Activated T-helper 17 cell treated with anti-CD3 and anti-CD28 coated beads, Interleukin-2, amount 50 U/mL, for 72 hours (primary cell): ENCODE data around the gene DNAAF5. TPM values are rescaled to one million over a fixed set of nuclear protein-coding genes. Genes with fewer than 3 reads are reported as not detected.

ENCODE experiments used
- ATAC-seq: fragments of 150-1000 bp; cut with Tn5 transposase; replicated peaks from 2 replicates; pipeline ENCODE4 v1.10.0; 2021; ENCODE audit warnings: mild to moderate bottlenecking, moderate library complexity
- H3K27ac Mint-ChIP-seq: one replicate; pipeline ENCODE4 v1.8.0; 2022; ENCODE audit warnings: mixed read lengths
- H3K27me3 Mint-ChIP-seq: one replicate; pipeline ENCODE4 v1.8.0; 2022; ENCODE audit warnings: mixed read lengths
- H3K36me3 Mint-ChIP-seq: one replicate; pipeline ENCODE4 v1.8.0; 2022; ENCODE audit warnings: low read depth, mild to moderate bottlenecking, mixed read lengths
- H3K4me1 Mint-ChIP-seq: one replicate; pipeline ENCODE4 v1.8.0; 2022; ENCODE audit warnings: mixed read lengths
- H3K4me3 Mint-ChIP-seq: one replicate; pipeline ENCODE4 v1.8.0; 2022; ENCODE audit warnings: mild to moderate bottlenecking, mixed read lengths
- H3K9me3 Mint-ChIP-seq: one replicate; pipeline ENCODE4 v1.8.0; 2022; ENCODE audit warnings: mixed read lengths
- total RNA-seq, 2 donors: library from RNA; stranded (reverse); gene quantifications; one replicate each; pipeline ENCODE4 v1.2.3, GENCODE V29; 2022

DNAAF5 gene
- total RNA-seq, 2 donors from 2014 or later = 15.1 to 39.9 TPM

DNA sequence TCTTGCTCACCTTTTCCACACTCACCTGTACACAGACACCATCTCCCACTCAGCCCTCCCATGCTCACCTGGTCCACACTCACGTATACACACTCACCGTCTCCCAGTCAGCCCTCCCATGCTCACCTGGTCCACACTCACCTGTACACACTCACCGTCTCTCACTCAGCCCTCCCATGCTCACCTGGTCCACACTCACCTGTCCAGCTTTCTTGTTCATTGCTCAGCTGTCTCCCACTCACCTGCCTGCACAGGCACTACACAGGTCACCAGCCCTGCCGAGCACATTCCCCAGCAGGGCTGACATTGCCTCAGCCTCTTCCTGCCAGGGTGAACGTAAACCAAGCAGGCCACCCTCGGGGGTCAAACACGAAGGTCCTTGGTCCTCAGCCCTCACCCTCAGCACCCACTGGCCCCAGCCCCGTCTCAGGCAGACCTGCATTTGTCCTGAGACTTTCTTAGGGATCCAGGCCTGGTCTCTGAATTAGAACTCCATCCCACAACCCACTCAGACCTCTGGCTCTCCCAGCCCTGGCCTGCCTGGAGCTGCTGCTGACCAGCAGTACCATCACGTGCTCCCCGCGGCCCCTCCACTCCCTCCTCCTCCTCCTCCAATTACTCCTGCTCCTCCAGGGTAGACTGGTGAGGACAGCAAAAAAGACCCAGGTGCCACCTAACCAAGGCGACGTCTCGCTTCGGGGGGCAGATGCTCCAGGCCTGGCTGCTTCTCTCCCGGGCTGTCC lies 12.8 kb upstream of the DNAAF5 start:
- ATAC-seq = no peak
- no peak overlapping the region for H3K27ac Mint-ChIP-seq
- peaks cover 23% of the 10 kb centered on the region for H3K36me3 Mint-ChIP-seq
- peaks cover 9% of the 10 kb centered on the region for H3K27me3 Mint-ChIP-seq
- peaks cover 11% of the 10 kb centered on the region for H3K4me1 Mint-ChIP-seq
- peak overlapping the region; percentile 47 for H3K4me3 Mint-ChIP-seq
- no peaks in the 10 kb centered on the region for H3K9me3 Mint-ChIP-seq

DNA sequence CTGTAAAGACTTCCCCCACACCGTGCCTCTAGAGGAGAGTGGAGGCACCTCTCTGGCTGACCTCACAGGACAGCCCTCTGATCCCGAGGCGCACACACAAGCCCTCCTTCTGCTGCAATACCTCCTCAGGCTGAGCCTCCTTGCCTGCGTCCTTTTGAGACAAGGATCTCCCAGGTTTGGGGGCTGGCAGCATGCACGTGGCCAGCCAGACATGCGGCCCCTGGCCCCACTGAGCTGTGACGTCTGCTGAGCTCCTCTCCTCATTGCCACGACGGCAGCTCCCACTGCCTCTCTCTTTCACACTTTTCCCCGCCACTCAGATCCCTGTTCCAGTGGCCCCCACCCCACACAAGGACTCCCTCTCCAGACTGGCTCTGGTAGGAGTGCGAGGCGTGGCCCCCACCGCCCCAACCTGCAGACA lies 12.2 kb upstream of the DNAAF5 start:
- Mint-ChIP-seq H3K4me3 (peak overlapping the region; percentile 47), H3K9me3 (no peaks in the 10 kb centered on the region), H3K36me3 (peaks cover 23% of the 10 kb centered on the region), H3K27me3 (peaks cover 9% of the 10 kb centered on the region), H3K27ac (no peak overlapping the region), H3K4me1 (peaks cover 12% of the 10 kb centered on the region)
- ATAC-seq = no peak

DNA sequence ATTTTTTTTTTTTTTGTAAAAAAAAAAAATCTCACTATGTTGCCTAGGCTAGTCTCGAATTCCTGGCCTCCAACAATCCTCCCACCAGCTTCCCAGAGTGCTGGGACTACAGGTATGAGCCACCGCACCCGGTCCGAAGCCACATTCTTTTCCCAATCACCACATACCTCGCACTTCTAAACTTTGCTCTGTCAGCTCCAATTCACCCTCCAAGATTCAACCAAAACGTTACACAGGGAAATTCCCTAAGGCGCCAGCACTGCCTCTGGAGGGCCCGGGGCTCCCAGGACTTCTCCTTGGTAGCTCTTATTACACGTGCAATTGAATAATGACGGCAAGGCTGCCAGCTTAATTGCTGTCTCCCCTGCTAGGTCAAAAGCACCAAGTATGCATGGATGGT lies 10.3 kb upstream of the DNAAF5 start:
- H3K9me3 Mint-ChIP-seq = no peaks in the 10 kb centered on the region
- H3K27ac Mint-ChIP-seq = no peak overlapping the region
- peaks cover 9% of the 10 kb centered on the region for H3K27me3 Mint-ChIP-seq
- H3K4me3 Mint-ChIP-seq = no peak overlapping the region
- H3K4me1 Mint-ChIP-seq = peaks cover 12% of the 10 kb centered on the region
- peaks cover 14% of the 10 kb centered on the region for H3K36me3 Mint-ChIP-seq
- no peak for ATAC-seq

DNA sequence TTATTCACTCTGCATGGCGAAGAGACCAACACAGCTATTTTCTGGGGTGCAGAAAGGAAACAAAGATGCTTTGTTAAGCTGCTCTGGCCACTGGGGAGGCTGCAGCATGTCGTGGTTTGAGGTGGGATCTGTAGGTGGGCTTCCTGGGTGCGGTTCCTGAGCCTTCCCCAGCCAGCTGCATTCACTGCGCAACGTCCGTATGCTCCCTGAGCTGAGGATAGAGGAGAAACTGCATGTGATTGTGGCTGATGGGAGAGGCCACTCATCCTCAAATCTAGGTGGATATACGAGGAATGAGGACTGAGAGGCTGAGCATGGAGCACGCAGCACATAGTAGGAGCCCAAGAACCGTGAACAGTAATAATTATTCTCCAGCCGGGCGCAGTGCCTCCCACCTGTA lies 9.9 kb upstream of the DNAAF5 start:
- H3K4me3 Mint-ChIP-seq = no peak overlapping the region
- peaks cover 16% of the 10 kb centered on the region for H3K36me3 Mint-ChIP-seq
- no peak overlapping the region for H3K27ac Mint-ChIP-seq
- no peak for ATAC-seq
- peaks cover 9% of the 10 kb centered on the region for H3K27me3 Mint-ChIP-seq
- peaks cover 1% of the 10 kb centered on the region for H3K9me3 Mint-ChIP-seq
- H3K4me1 Mint-ChIP-seq = peaks cover 12% of the 10 kb centered on the region

DNA sequence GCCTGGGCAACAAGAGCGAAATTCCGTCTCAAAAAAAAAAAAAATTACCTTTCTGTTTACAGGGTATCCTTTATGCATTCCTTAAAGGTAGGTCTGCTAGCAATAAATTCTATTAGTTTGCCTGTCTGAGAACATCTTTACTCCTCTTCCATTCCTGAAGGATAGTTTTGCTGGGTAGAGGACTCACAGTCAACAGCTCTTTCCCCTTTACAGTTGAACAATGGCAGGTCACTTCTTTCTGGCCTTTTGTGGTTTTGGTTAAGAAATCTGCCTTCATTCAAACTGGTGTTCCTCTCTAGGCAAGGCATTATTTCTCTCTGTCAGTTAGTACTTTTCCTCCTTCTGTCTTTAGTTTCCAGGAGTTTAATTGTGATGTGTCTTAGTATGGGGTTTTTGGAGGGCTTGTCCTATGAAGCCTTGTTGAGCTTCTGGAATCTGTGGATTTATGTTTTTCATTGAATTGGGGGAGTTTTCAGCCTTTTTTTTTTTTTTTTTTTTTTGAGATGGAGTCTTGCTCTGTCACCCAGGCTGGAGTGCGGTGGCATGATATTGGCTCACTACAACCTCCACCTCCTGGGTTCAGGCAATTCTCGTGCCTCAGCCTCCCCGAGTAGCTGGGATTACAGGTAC lies 4.8 kb upstream of the DNAAF5 start:
- Mint-ChIP-seq H3K27ac (no peak overlapping the region), H3K9me3 (peaks cover 4% of the 10 kb centered on the region), H3K4me1 (peaks cover 16% of the 10 kb centered on the region), H3K4me3 (no peak overlapping the region), H3K27me3 (no peaks in the 10 kb centered on the region), H3K36me3 (peaks cover 22% of the 10 kb centered on the region)
- no peak for ATAC-seq

DNA sequence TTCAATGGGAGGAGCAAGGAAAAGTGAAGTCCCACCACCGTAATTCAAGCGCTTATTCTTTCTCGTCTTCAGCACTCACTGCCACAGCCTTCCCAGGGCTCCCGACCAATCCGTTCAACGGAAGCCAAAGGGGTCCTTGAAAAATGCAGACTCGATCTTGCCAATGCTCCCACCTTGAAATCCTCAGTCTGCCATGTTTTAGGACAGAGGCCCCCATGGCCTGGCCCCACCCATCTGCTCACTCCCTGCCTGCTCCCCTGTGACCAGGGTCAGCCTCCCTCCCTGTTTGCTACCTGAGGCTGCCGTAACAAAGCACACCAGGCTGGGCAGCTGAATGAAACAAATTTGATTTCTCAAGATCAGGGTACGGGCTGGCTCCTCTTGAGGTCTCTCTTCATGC lies 3.0 kb upstream of the DNAAF5 start:
- H3K36me3 Mint-ChIP-seq = peaks cover 30% of the 10 kb centered on the region
- H3K9me3 Mint-ChIP-seq = peaks cover 4% of the 10 kb centered on the region
- ATAC-seq = no peak
- H3K4me1 Mint-ChIP-seq = peaks cover 22% of the 10 kb centered on the region
- no peak overlapping the region for H3K27ac Mint-ChIP-seq
- no peaks in the 10 kb centered on the region for H3K27me3 Mint-ChIP-seq
- H3K4me3 Mint-ChIP-seq = no peak overlapping the region

DNA sequence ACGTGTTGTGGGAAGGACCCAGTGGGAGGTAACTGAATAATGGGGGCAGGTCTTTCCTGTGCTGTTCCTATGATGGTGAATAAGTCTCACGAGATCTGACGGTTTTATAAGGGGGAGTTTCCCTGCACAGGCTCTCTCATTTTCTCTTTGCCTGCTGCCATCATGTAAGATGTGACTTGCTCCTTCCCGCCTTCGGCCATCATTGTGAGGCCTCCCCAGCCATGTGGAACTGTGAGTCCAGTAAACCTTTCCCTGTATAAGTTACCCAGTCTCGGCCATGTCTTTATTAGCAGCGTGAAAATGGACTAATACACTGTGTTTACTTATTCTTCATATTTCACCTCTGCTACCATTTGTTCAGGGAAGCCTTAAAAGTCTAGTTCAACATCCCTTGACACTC lies 2.2 kb upstream of the DNAAF5 start:
- Mint-ChIP-seq H3K9me3 (peaks cover 4% of the 10 kb centered on the region), H3K27me3 (no peaks in the 10 kb centered on the region), H3K4me1 (peaks cover 19% of the 10 kb centered on the region), H3K4me3 (no peak overlapping the region), H3K36me3 (peaks cover 31% of the 10 kb centered on the region), H3K27ac (peak overlapping the region; percentile 2)
- ATAC-seq = no peak

DNA sequence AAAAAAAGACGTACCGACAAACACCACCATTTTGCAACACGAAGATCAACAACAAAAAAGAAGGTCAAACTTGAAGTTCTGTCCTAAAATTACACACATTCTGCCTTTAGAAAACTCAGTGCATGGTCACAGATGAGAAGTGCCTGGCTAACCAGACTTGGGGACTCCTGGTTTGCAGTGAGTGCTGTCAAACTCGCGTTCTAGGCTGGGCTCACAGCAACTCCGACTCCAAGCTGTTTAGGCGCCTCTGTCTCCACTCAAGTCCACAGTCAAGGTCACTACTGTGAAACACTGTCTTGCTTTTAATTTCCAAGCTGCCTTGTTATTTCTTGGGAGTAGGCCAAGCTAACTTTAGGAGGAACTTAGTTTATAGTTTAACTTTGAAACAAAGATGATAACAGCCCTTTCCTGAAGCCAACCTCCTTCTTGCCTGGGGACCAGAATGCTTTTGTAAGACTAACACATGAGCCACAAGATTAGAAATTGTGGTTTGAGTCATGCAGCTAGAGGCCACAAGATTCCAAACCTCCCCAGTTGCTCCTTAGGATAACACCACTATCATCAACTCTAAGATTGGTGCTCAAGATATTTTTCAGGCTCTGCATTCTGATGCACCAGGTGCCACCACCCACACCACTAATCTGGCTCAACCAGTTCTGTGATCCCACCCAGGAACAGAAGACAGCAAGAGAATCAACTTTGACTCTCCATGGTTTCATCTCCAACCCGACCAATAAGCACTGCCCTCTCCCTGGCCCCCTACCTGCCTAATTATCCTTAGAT lies 1.1 kb upstream of the DNAAF5 start:
- Mint-ChIP-seq H3K36me3 (peaks cover 31% of the 10 kb centered on the region), H3K4me3 (peak overlapping the region; percentile 79), H3K4me1 (peaks cover 19% of the 10 kb centered on the region), H3K9me3 (peaks cover 4% of the 10 kb centered on the region), H3K27me3 (no peaks in the 10 kb centered on the region), H3K27ac (peak overlapping the region; percentile 52)
- ATAC-seq = no peak

DNA sequence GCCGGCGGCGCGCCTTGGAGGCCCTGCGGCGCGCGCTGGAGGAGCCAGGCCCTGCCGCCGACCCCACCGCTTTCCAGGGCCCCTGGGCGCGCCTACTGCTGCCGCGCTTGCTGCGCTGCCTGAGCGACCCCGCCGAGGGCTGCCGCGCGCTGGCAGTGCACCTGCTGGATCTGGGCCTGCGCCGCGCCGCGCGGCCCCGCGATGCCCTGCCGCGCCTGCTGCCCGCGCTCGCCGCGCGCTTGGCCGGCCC lies 280 bp downstream of the DNAAF5 start:
- no peaks in the 10 kb centered on the region for H3K27me3 Mint-ChIP-seq
- H3K36me3 Mint-ChIP-seq = peaks cover 34% of the 10 kb centered on the region
- peak; percentile 25 for ATAC-seq
- peaks cover 19% of the 10 kb centered on the region for H3K4me1 Mint-ChIP-seq
- H3K27ac Mint-ChIP-seq = no peak overlapping the region
- peak overlapping the region; percentile 79 for H3K4me3 Mint-ChIP-seq
- peaks cover 2% of the 10 kb centered on the region for H3K9me3 Mint-ChIP-seq

DNA sequence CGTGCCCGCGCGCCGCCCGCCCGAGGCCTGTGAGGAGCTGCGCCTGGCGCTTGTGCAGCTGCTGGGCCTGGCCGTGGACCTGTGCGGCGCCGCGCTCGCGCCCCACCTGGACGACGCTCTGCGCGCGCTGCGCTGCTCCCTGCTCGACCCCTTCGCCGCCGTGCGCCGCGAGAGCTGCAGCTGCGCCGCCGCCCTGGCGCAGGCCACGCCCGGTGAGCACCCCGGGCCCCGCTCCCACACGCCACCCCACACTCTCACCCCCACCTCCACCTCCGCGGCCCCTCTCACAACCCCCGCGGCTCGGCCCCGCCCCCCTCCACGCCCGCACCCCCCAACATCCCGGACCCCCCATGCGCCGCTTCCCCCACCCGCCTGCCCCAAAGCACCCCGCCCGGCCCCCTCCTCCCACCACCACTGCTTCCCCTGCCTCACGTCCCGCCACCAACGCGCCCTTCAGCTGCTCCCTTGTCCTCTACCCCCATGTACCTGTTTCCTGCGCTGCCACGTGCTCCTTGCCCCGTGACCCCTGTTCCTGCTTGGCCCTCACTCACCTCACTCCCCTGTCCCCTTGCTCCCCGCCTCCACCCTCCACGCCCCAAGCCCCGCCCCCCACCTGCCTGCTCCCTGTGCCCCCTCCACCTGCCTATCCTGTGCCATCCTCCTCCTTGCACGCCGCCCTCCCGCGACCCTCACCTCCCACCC lies 756 bp downstream of the DNAAF5 start, which contains the start of gene PRKAR1B:
Gene PRKAR1B, minus strand, starts transcription at position 178 of the 702 bp plus-strand sequence. CDS start 15,776 bp downstream, outside the sequence.
- Mint-ChIP-seq H3K4me3 (peak within 1 kb of the TSS; percentile 80), H3K27ac (peak within 1 kb of the TSS; percentile 87), H3K36me3 (peaks cover 32% of the 10 kb centered on the region), H3K4me1 (peaks cover 19% of the 10 kb centered on the region), H3K27me3 (no peaks in the 10 kb centered on the region), H3K9me3 (no peaks in the 10 kb centered on the region)
- peak; percentile 45 for ATAC-seq

DNA sequence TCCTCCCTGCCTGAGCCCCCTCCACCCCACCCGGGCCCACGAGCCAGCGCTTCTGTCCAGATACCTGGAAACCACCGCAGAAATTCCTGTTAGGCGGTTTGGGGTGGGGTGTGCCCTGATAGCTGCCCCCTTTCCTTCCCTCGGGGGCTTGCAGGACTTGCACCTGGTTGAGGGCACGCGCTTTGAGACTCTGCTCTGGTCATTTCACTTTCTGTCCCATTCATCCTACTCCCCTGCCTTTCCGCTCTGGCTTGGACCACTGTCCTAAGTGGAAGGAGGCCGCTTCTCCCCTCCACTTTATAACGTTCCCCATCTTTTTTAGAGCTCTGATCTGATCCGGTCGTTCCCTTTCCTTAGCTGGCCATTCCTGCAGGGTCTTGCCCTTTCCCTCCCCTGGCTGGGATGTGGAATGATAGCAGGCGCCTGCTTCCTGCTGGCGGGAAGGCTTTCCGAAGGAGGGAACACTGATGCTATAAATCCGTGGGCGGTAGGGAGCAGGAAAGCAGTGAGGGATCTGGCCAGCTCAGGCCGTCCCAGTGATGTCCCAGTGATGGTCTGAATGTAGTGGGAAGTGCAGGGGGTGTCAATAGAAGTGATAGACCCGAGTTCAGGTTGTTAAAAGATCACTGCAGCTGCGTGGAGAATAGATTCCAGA lies 1.4 kb downstream of the DNAAF5 start:
- Mint-ChIP-seq H3K4me1 (peaks cover 25% of the 10 kb centered on the region), H3K27ac (peak overlapping the region; percentile 87), H3K36me3 (peaks cover 29% of the 10 kb centered on the region), H3K27me3 (no peaks in the 10 kb centered on the region), H3K4me3 (peak overlapping the region; percentile 80), H3K9me3 (no peaks in the 10 kb centered on the region)
- ATAC-seq = no peak

DNA sequence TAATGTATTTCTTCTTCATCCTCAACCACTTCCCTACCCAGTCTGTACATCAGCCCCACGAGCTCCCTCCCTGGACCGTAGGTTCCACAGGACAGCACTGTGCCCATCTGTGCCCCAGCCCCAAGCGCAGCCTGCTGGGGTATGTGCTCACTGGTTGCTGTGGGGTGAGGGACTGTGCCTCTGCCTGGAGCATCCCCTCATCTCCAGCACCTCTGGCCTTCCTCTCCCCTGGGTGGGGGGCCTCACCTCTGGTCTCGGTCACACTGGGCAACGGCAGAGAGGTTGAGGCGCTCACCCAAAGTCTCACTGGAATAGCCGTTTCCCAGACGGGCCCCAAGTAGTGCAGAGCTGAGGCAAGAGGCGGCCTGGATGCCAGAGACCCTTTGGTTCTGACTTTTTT lies 2.1 kb downstream of the DNAAF5 start:
- Mint-ChIP-seq H3K36me3 (peaks cover 24% of the 10 kb centered on the region), H3K27me3 (no peaks in the 10 kb centered on the region), H3K9me3 (no peaks in the 10 kb centered on the region), H3K4me1 (peaks cover 25% of the 10 kb centered on the region), H3K27ac (peak overlapping the region; percentile 87), H3K4me3 (peak overlapping the region; percentile 80)
- ATAC-seq = no peak

DNA sequence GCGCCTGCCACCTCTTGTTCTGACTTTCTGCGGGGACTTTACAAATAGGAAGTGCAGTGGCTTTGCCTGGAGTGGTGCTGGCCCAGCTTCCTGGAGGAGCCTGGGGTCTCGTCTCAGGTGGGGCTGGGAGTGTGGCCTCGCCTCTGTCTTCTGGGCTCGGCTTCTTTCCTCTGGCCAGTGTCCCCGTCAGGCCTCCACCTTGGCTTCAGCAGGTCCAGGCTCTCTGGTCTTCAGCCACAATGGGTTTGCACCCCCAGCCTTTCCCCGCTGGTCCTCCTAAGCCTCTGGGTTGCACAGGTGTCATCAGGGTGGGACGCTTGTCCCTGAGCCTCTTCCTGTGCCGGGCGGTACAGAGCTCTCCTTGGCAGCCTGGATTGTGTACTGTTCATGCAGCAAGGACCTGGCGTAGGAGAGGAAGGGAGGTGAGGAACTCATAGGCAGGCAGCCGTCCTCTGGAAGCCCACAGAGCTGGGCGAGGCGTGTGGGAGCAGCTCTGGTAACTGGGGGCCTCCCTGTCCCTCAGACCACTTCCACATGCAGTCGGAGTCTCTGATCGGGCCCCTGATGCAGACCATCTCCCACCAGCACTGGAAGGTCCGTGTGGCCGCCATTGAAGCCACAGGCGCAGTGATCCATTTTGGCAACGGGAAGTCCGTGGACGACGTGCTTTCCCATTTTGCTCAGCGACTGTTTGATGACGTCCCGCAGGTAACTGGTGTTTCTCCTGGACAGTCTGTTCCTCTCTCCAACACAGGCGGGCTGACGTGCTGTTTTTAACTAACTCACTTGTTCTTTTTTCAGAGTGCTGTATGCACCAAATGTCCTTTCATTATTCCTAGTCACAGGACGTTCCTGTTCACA lies 2.9 kb downstream of the DNAAF5 start:
- peaks cover 17% of the 10 kb centered on the region for H3K36me3 Mint-ChIP-seq
- peaks cover 4% of the 10 kb centered on the region for H3K9me3 Mint-ChIP-seq
- no peak for ATAC-seq
- no peak overlapping the region for H3K27ac Mint-ChIP-seq
- H3K4me1 Mint-ChIP-seq = peaks cover 25% of the 10 kb centered on the region
- no peaks in the 10 kb centered on the region for H3K27me3 Mint-ChIP-seq
- no peak overlapping the region for H3K4me3 Mint-ChIP-seq
